Neuronal stem cell (in vitro differentiated cells): Measurements from ENCODE around the gene PAXX.

Experiments used
- DNase-seq: peaks from one replicate; pipeline ENCODE4 v3.0.0-alpha.2; 2013; ENCODE audit warnings: low spot score
- H2AFZ ChIP-seq: one replicate; pipeline ENCODE4 v1.6.1; 2013; ENCODE audit warnings: mild to moderate bottlenecking, low read length, inconsistent platforms
- H2AK5ac ChIP-seq: 2 replicates; pipeline ENCODE4 v1.6.1; 2013; ENCODE audit warnings: low read depth, mild to moderate bottlenecking, inconsistent platforms, low read length, moderate library complexity, mixed read lengths
- H2BK120ac ChIP-seq: 2 replicates; pipeline ENCODE4 v1.6.1; 2013; ENCODE audit warnings: low read depth, mild to moderate bottlenecking, inconsistent platforms, low read length, moderate library complexity, mixed read lengths
- H2BK12ac ChIP-seq: one replicate; pipeline ENCODE4 v1.6.1; 2013; ENCODE audit warnings: low read length, inconsistent platforms
- H2BK15ac ChIP-seq: 2 replicates; pipeline ENCODE4 v1.6.1; 2013; ENCODE audit warnings: mild to moderate bottlenecking, low read length, inconsistent platforms, mixed read lengths
- H2BK5ac ChIP-seq: one replicate; pipeline ENCODE4 v1.6.1; 2013; ENCODE audit warnings: inconsistent platforms, mild to moderate bottlenecking, low read length, moderate library complexity
- H3K14ac ChIP-seq: one replicate; pipeline ENCODE4 v1.6.1; 2013; ENCODE audit warnings: low read length, inconsistent platforms
- H3K18ac ChIP-seq: 2 replicates; pipeline ENCODE4 v1.6.1; 2013; ENCODE audit warnings: low read length, inconsistent platforms
- H3K23ac ChIP-seq: 2 replicates; pipeline ENCODE4 v1.6.1; 2013; ENCODE audit warnings: low read depth, mild to moderate bottlenecking, mixed read lengths, low read length, inconsistent platforms; ENCODE audit not compliant: poor library complexity
- H3K27ac ChIP-seq: replicated peaks from 3 replicates; pipeline ENCODE4 v1.5.1; 2013; ENCODE audit warnings: low read length, inconsistent platforms
- H3K27me3 ChIP-seq, 3 experiments: 2 replicates each; pipeline ENCODE4 v1.6.1; 2013; ENCODE audit warnings: low read length in 3 of 3, mild to moderate bottlenecking in 2 of 3, inconsistent platforms in 1 of 3, low read depth in 1 of 3, mixed read lengths in 1 of 3, moderate library complexity in 1 of 3; ENCODE audit not compliant: control insufficient read depth in 3 of 3, insufficient read depth in 3 of 3
- H3K36me3 ChIP-seq, 2 donors: replicated peaks in 1 of 2; 2 replicates each; pipeline ENCODE4 v1.6.1; 2013; ENCODE audit warnings: low read length in 2 of 2; ENCODE audit not compliant: control insufficient read depth in 2 of 2, insufficient read depth in 2 of 2
- H3K4ac ChIP-seq: 2 replicates; pipeline ENCODE4 v1.6.1; 2013; ENCODE audit warnings: inconsistent platforms, mild to moderate bottlenecking, low read length, moderate library complexity
- H3K4me1 ChIP-seq, 2 donors: 1 replicate in 1 of 2; 2 replicates in 1 of 2; pipeline ENCODE4 v1.6.1; 2013; ENCODE audit warnings: low read length in 2 of 2, low read depth in 1 of 2; ENCODE audit not compliant: control insufficient read depth in 2 of 2, insufficient read depth in 1 of 2
- H3K4me2 ChIP-seq: one replicate; pipeline ENCODE4 v1.6.1; 2013; ENCODE audit warnings: mild to moderate bottlenecking, low read length, inconsistent platforms; ENCODE audit not compliant: insufficient read depth, poor library complexity, severe bottlenecking
- H3K4me3 ChIP-seq, 2 donors: 2 replicates each; pipeline ENCODE4 v1.5.1; 2013; ENCODE audit warnings: low read length in 2 of 2, mild to moderate bottlenecking in 2 of 2, inconsistent platforms in 1 of 2, moderate library complexity in 1 of 2
- H3K79me1 ChIP-seq: one replicate; pipeline ENCODE4 v1.6.1; 2013; ENCODE audit warnings: low read depth, mild to moderate bottlenecking, inconsistent platforms, low read length, moderate library complexity
- H3K9ac ChIP-seq: one replicate; pipeline ENCODE4 v1.6.1; 2013; ENCODE audit warnings: mild to moderate bottlenecking, low read depth, low read length, inconsistent platforms; ENCODE audit not compliant: poor library complexity
- H3K9me3 ChIP-seq, 2 donors: replicated peaks in 1 of 2; 2 replicates each; pipeline versions ENCODE3 to v1.6.1; 2013; ENCODE audit warnings: low read length in 2 of 2, mild to moderate bottlenecking in 2 of 2, inconsistent platforms in 1 of 2, low read depth in 1 of 2, mixed read lengths in 1 of 2, moderate library complexity in 1 of 2; ENCODE audit not compliant: control insufficient read depth in 2 of 2, insufficient read depth in 1 of 2
- H4K8ac ChIP-seq: one replicate; pipeline ENCODE4 v1.6.1; 2013; ENCODE audit warnings: low read depth, mild to moderate bottlenecking, inconsistent platforms, low read length, moderate library complexity
- H4K91ac ChIP-seq: one replicate; pipeline ENCODE4 v1.6.1; 2013; ENCODE audit warnings: low read length, low read depth, mild to moderate bottlenecking, inconsistent platforms; ENCODE audit not compliant: poor library complexity
- WGBS, 2 donors: extraction: QIAGEN DNeasy Blood & Tissue Kit; methylation state at CpG; one replicate each; pipeline ENCODE4 v1.1.7; 2013; ENCODE audit warnings: missing lambda C conversion rate in 2 of 2, mixed read lengths in 1 of 2; ENCODE audit not compliant: insufficient read length in 2 of 2, insufficient replicate concordance in 1 of 2; ENCODE audit errors: extremely low coverage in 2 of 2; 5-methylcytosine and 5-hydroxymethylcytosine counted together

The PAXX gene

GRCh38 chr9:137041124-137041523 is 48.9 kb downstream of the PAXX start:
- Histone ChIP-seq H3K23ac (no peak overlapping the region), H3K14ac (no peak overlapping the region), H3K18ac (no peak overlapping the region), H4K8ac (no peak overlapping the region), H3K27ac (no peak overlapping the region), H2BK5ac (no peak overlapping the region), H3K79me1 (peaks cover 7% of the 10 kb centered on the region), H3K27me3 (peaks cover 0 to 13% (median 0%) of the 10 kb centered on the region in 3 experiments), H3K4ac (no peak overlapping the region), H4K91ac (no peak overlapping the region), H2BK15ac (no peak overlapping the region), H3K4me1 (peaks cover 8 to 40% of the 10 kb centered on the region in 2 donors), H3K36me3 (peaks cover 3 to 23% of the 10 kb centered on the region in 2 donors), H2BK12ac (no peak overlapping the region), H3K9me3 (no peaks in the 10 kb centered on the region), H2BK120ac (peak overlapping the region; percentile 31), H2AFZ (peak overlapping the region; percentile 54), H3K4me3 (peak overlapping the region in 1 of 2 donors; percentile 38), H2AK5ac (no peak overlapping the region), H3K9ac (no peak overlapping the region), H3K4me2 (no peak overlapping the region)
- no CpG with 5 or more reads among the region's 16 CpGs for WGBS, 2 donors
- no peak for DNase-seq

GRCh38 chr9:137042751-137043727 is 50.8 kb downstream of the PAXX start:
- H3K36me3 ChIP-seq = peaks cover 3 to 16% of the 10 kb centered on the region in 2 donors

More at GRCh38 chr9:137042751-137043727, 50.8 kb downstream of the PAXX start:
- H3K9ac ChIP-seq = no peak overlapping the region
- H3K4me1 ChIP-seq = peaks cover 8 to 40% of the 10 kb centered on the region in 2 donors
- DNase-seq = no peak
- no peak overlapping the region for H3K14ac ChIP-seq
- H4K91ac ChIP-seq = no peak overlapping the region
- peaks cover 0 to 2% of the 10 kb centered on the region in 2 donors for H3K9me3 ChIP-seq
- H3K4ac ChIP-seq = no peak overlapping the region
- peaks cover 7% of the 10 kb centered on the region for H3K79me1 ChIP-seq
- H3K23ac ChIP-seq = no peak overlapping the region
- no peak overlapping the region for H3K18ac ChIP-seq
- H2BK120ac ChIP-seq = no peak overlapping the region
- H3K4me3 ChIP-seq = no peak overlapping the region
- H3K4me2 ChIP-seq = no peak overlapping the region
- no peak overlapping the region for H2AK5ac ChIP-seq
- H2BK5ac ChIP-seq = no peak overlapping the region
- no peak overlapping the region for H2AFZ ChIP-seq
- no peak overlapping the region for H2BK12ac ChIP-seq
- H3K27ac ChIP-seq = no peak overlapping the region
- peaks cover 0 to 25% (median 10%) of the 10 kb centered on the region in 3 experiments for H3K27me3 ChIP-seq
- H2BK15ac ChIP-seq = no peak overlapping the region
- no peak overlapping the region for H4K8ac ChIP-seq
- no CpG with 5 or more reads among the region's 36 CpGs for WGBS, 2 donors
